NCI-H526 treated with DMSO at 0.1 percent for 48 hours (cell line): Measurements from ENCODE around the gene NRROS.

ENCODE experiments used
- DNase-seq: peaks from one replicate; lab custom pipeline; 2025; lab: John Stamatoyannopoulos, UW

NRROS gene

GRCh38 chr3:196650740-196651311 lies 11.3 kb downstream of the NRROS start:
- DNase-seq: no peak

GRCh38 chr3:196651819-196652218 lies 12.3 kb downstream of the NRROS start:
- DNase-seq: no peak

DNA sequence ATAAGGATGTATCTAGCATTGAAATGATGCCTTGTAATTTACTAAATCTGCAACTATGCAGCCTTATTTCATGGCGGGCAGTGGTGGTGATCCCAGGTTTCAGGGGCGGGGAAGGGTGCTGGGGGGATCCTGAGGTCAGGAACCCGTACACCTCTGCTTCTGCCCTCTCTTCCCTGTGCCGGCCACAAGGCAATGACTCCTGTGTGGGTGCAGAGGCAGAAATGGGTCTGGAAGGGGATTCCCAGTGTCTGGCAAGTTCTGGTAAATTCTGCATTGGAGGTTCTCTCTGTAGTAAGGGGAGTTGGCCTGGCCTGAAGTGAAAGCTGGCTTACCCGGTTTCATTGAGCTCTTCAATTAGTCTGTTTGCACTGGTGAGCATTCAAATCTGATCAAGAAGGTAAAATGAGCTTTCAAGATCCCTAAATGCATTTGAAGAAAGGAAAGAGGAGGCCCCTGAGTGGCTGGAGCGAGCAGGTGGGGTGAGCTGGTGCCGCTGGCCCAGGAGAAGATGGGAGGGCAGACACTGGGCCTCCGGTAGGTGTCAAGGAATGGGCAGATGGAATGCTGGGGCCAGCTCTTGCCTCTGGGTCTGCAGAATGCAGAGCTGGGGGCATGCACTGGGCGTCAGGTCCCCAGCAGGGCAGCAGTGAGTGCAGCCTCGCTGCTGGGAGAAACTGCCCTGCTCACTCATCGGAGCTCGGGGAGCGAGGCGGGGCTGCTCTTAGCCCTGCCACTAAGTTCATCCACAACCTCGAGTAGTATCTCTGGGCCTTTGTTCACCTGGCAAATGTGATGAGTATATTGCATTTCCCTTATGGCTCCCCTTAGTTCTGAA lies 13.7 kb downstream of the NRROS start:
- DNase-seq: no peak

DNA sequence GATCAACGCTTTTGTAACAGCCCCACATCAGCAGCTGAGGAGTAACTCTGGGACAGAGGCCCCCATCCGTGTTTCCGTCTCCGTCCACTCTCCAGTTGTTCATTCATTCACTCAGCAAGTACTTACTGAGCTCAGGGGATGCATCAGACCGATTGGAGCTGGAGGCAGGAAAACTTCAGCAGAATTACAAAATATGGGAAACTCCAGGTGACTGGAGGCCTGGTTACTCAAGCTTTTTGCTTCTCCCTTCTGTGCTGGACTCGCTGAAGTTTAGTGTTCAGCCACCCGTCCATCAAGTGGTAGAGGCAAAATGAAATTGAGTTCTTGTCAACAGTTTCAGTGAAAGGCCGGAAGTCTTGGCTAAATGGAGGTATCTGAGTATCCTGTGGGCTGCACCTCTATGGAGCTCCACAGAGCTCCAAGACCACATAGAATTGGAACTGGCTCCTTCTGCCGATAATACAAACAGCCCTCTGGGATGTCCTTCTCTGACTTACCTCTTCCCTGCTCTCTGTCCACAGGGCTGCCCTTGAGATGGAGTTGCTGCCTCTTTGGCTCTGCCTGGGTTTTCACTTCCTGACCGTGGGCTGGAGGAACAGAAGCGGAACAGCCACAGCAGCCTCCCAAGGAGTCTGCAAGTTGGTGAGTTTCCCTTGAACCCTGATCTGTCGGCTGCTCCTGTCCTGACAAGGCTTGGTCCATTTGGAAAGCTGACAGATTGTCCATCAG lies 14.7 kb downstream of the NRROS start:
- DNase-seq: no peak

DNA sequence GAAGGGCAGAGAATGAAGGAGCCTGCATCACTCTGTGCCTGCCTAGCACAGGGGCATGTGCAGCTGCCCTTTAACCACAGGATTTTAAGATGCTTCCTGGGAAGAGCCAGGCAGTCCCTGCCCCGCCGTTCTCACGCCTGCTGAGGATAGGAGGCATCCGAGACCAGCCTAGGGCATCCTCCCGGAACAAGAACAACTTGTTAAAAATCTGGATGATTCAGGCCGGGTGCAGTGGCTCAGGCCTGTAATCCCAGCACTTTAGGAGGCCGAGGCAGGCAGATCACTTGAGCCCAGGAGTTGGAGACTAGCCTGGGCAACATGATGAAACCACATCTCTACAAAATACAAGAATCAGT lies 15.2 kb downstream of the NRROS start:
- no peak for DNase-seq

- DNase-seq: no peak
Measured at GRCh38 chr3:196655496-196655895, 16.0 kb downstream of the NRROS start.

GRCh38 chr3:196656213-196656612 lies 16.7 kb downstream of the NRROS start:
- DNase-seq: no peak

- DNase-seq: no peak
Measured at GRCh38 chr3:196659901-196660351, 20.4 kb downstream of the NRROS start.

GRCh38 chr3:196660381-196661166 lies 21.1 kb downstream of the NRROS start:
- no peak for DNase-seq

DNA sequence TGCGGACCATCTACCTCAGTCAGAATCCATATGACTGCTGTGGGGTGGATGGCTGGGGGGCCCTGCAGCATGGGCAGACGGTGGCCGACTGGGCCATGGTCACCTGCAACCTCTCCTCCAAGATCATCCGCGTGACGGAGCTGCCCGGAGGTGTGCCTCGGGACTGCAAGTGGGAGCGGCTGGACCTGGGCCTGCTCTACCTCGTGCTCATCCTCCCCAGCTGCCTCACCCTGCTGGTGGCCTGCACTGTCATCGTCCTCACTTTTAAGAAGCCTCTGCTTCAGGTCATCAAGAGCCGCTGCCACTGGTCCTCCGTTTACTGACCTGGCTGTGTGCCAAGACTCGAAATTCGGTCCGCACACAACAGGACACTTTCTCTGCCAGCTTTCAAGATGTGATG lies 21.9 kb downstream of the NRROS start:
- DNase-seq: no peak

DNA sequence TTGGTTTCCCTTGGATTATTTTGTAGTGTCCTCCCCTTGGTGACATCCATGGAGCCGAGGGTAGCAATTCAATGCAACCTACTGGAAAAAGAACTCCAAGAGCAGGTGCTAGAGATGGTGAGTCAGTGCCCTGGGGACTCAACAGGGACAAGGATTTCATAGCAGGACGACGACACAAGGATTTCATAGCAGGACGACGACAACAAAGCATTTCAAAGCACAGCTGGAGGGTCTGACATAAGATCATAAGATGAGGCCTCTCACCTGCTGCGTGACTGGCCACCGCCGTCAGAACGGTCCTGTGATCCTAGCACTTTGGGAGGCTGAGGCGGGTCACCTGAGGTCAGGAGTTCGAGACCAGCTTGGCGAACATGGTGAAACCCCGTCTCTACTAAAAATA lies 22.5 kb downstream of the NRROS start:
- DNase-seq: no peak

DNA sequence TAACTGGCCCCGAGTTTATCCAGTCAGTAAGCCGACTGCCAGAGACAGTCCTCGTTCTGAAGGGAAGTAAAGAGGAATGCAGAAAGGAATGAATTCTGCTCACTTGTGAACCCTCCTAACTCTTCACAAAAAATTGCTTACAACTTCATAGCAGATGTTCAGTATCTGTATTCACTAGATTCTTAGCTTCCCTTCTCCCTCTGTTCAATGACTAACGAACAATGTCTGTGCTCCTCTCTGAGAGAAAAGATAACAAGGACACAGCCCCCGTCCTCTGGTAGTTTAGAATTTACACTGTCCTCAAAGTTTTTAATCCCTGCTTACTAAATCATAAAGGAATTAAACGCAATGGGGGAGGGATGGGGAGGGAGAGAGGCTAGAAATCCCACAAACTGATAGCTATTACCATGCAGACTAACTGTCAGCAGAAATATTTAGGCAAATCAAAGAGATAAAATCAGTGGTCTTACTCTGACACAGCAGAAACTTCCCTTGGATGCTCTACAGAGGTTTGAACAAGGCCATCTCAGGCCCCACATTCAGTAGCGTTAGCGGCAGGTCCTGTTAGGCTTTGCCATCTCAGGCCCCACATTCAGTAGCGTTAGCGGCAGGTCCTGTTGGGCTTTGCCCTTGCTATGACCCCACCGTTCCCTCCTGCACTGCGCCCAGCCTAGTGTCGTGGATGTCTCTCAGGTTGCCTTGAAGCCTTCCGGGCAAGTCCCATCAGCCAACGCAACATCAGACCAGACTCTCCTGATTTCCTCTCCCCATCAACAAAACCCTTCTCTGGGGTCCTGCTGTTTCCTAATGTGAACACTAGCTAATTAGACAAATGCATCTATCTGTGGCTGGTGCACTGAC lies 23.4 kb downstream of the NRROS start:
- DNase-seq: peak; percentile 64

- DNase-seq: peak; percentile 91
Measured at GRCh38 chr3:196666001-196666867, 26.7 kb downstream of the NRROS start.

- DNase-seq: no peak
Measured at GRCh38 chr3:196667056-196667825, 27.7 kb downstream of the NRROS start.

DNA sequence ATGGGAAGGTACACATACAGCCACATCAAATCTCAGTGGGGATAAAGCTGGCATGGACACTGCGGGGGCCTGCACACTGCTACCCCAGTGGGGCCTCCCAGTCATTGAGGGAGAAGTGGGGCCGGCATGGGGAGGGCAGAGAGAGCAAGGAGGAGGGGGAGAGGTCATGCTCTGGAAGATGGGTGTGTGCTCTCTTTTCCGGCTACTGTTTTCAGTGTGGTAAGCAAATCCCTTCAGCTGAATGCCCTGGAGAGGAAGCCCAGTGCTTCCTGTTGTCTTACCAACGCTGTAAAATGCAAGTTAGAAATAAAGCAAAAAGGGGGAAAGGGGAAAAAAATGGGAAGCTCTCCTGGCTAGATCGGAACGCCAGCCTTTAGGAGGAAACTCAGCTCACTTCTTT lies 30.8 kb downstream of the NRROS start:
- DNase-seq: no peak

- no peak for DNase-seq
Measured at GRCh38 chr3:196673632-196674031, 34.1 kb downstream of the NRROS start.

DNA sequence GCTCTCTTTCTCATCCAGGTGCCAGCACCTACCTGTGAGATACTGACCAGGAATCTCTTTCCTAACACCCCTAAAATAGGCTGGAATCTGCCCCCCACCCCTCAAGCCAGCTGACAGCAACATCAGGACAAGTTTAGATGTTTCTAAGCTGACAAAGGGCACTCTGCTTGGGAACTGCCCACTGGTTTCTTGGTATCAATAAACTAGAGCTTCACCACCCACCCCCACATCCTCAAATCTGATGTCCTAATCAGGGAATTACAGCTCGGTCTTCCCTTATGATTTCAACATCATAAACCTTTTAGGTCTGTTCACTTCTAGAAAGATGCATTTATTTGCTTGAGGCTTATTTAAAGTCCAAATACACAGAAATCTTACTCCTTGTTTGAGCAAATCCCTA lies 37.9 kb downstream of the NRROS start:
- DNase-seq: no peak

DNA sequence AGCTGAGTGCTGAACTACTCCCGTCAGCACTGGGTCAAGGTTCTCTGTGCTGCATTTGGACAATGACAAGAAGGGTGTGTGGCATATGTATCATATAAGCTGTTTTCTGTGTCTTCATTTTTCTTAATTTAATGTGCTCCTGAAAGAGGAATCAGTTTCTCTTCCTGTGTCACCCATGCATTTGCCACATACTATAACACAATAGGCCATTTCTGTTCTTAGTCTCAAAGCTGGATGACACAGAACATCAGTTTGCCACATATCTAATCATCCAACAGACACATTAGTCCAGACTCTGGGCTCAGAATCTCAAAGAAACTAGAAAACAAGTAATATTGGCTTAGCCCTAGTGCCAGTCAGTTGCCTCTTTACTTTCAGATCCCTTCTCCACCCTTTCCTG lies 38.4 kb downstream of the NRROS start:
- DNase-seq: no peak

DNA sequence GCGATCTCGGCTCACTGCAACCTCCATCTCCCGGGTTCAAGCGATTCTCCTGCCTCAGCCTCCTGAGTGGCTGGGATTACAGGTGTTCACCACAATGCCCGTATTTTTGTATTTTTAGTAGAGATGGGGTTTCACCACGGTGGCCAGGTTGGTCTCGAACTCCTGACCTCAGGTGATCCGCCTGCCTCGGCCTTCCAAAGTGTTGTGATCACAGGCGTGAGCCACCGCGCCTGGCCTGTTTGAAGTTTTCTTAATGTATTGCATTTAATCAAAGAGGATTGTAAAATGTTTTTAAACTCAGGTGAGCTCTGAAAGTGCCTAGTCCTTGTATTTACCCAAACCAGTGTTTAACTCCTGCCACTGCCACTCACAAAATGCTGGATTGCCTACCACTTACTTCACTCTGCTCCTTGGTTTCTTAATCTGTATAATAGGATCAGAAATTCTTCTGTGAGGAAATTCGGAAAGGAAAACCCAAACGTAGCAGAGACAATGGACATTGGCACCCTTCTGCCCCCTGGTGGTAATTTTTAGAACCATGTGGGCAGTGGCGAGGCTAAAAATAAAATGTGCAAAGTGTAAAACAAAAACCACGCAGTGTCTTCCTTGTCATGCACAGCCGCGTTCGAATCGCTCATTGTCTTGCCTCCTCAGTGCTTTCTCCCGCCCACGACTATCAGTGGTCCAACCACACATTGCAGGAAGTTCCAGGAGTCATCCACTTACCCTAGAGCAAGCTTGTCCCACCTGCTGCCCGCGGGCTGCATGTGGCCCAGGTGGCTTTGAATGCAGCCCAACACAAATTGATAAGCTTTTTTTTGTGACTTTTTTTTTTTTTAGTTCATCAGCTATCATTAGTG lies 45.3 kb downstream of the NRROS start:
- DNase-seq: peak; percentile 50
